Omental fat pad (tissue), 4 donors: Measurements from ENCODE around the gene AGAP9. TPM values are rescaled to one million over a fixed set of nuclear protein-coding genes. Genes with fewer than 3 reads are reported as not detected.
"Not testable (repeated sequence)": the region's sequence is repeated elsewhere in the genome, so short reads cannot be mapped to it uniquely, and the experiment has no call there.

Source experiments
- ATAC-seq: fragments of 150-250 bp; one replicate; pipeline ENCODE4 v1.9.1; 2016; ENCODE audit warnings: mild to moderate bottlenecking, moderate library complexity; ENCODE audit not compliant: low FRiP score
- DNase-seq: peaks from one replicate; pipeline ENCODE4 v3.0.0-alpha.2; 2019; ENCODE audit warnings: low spot score
- total RNA-seq, 4 donors: library from RNA; depleted of rRNA; stranded (reverse); fragments of >200 nt; gene quantifications; one replicate each; pipeline ENCODE4 v1.1.0, GENCODE V29; 2016

AGAP9 gene
- total RNA-seq, result 10 to 100 TPM in 2 of 4 donors, 1 to 10 TPM in 2; 1.3 to 13.1 (median 10.4) TPM

- not testable (repeated sequence) for DNase-seq, ATAC-seq
Measured at GRCh38 chr10:47523475-47523874, at the start of gene AGAP9. AGAP9 (minus strand) TSS chr10:47523638; CDS start chr10:47523526, 112 bp downstream.

- ATAC-seq, DNase-seq: not testable (repeated sequence)
Measured at GRCh38 chr10:47571138-47571912, 47.9 kb upstream of the AGAP9 start.

GRCh38 chr10:47566757-47567156 lies 43.3 kb upstream of the AGAP9 start:
- DNase-seq, ATAC-seq: not testable (repeated sequence)

- DNase-seq, ATAC-seq: not testable (repeated sequence)
Measured at GRCh38 chr10:47566108-47566699, 42.8 kb upstream of the AGAP9 start.

- ATAC-seq, result peak; percentile 20
Measured at GRCh38 chr10:47565517-47565920, 42.1 kb upstream of the AGAP9 start.

GRCh38 chr10:47564953-47565352 lies 41.5 kb upstream of the AGAP9 start:
- ATAC-seq, DNase-seq: not testable (repeated sequence)

More at GRCh38 chr10:47565517-47565920, 42.1 kb upstream of the AGAP9 start:
- not testable (repeated sequence) for DNase-seq

GRCh38 chr10:47564318-47564717 lies 40.9 kb upstream of the AGAP9 start:
- not testable (repeated sequence) for DNase-seq, ATAC-seq

GRCh38 chr10:47560452-47560851 lies 37.0 kb upstream of the AGAP9 start:
- DNase-seq, result not testable (repeated sequence)
- ATAC-seq, result peak; percentile 32

GRCh38 chr10:47559718-47560308 lies 36.4 kb upstream of the AGAP9 start:
- DNase-seq, result not testable (repeated sequence)
- peak; percentile 25 for ATAC-seq

GRCh38 chr10:47558109-47558508 lies 34.7 kb upstream of the AGAP9 start:
- not testable (repeated sequence) for ATAC-seq, DNase-seq

GRCh38 chr10:47557616-47558015 lies 34.2 kb upstream of the AGAP9 start:
- ATAC-seq, DNase-seq: not testable (repeated sequence)

- not testable (repeated sequence) for DNase-seq
Measured at GRCh38 chr10:47555334-47555733, 31.9 kb upstream of the AGAP9 start.

GRCh38 chr10:47554552-47554951 lies 31.1 kb upstream of the AGAP9 start:
- not testable (repeated sequence) for ATAC-seq, DNase-seq

More at GRCh38 chr10:47555334-47555733, 31.9 kb upstream of the AGAP9 start:
- not testable (repeated sequence) for ATAC-seq

- not testable (repeated sequence) for DNase-seq
- ATAC-seq, result peak; percentile 20
Measured at GRCh38 chr10:47553860-47554247, 30.4 kb upstream of the AGAP9 start.

- not testable (repeated sequence) for DNase-seq
- peak; percentile 87 for ATAC-seq
Measured at GRCh38 chr10:47553214-47553859, 29.9 kb upstream of the AGAP9 start.

GRCh38 chr10:47552719-47553118 lies 29.3 kb upstream of the AGAP9 start:
- ATAC-seq, result peak; percentile 87
- not testable (repeated sequence) for DNase-seq

GRCh38 chr10:47547286-47547685 lies 23.8 kb upstream of the AGAP9 start:
- not testable (repeated sequence) for DNase-seq, ATAC-seq

- not testable (repeated sequence) for ATAC-seq, DNase-seq
Measured at GRCh38 chr10:47536430-47536829, 13.0 kb upstream of the AGAP9 start.

GRCh38 chr10:47502313-47502712 lies 21.1 kb downstream of the AGAP9 start:
- DNase-seq, ATAC-seq: not testable (repeated sequence)
